AG04450 (cell line): ENCODE results near the gene ANXA10. TPM values are rescaled to one million over a fixed set of nuclear protein-coding genes. Genes with fewer than 3 reads are reported as not detected.

ENCODE experiments used
- CTCF ChIA-PET: fragments of 300-600, 350-600 bp; formaldehyde crosslinking; extraction: SDS; loops from one replicate; lab custom pipeline; 2022; ENCODE audit warnings: antibody characterized with exemption, inconsistent platforms; lab: Charles Lee
- POLR2A ChIA-PET: fragments of 350-600 bp; formaldehyde crosslinking; extraction: SDS; loops from one replicate; lab custom pipeline; 2021; ENCODE audit warnings: antibody characterized with exemption, inconsistent platforms; lab: Yijun Ruan, JAX
- DNase-seq: peaks from one replicate; pipeline ENCODE4 v3.0.0-alpha.2; 2011; ENCODE audit warnings: low read depth, low spot score
- H3K27ac ChIP-seq: one replicate; pipeline ENCODE4 v1.5.1; 2012; ENCODE audit warnings: low read depth, low read length, control low read depth
- H3K27me3 ChIP-seq: one replicate; pipeline ENCODE4 v1.6.0; 2012; ENCODE audit warnings: low read length; ENCODE audit not compliant: control insufficient read depth, insufficient read depth
- H3K4me3 ChIP-seq: 2 replicates; pipeline ENCODE4 v1.5.1; 2011; ENCODE audit warnings: mild to moderate bottlenecking, low read depth, low read length, control low read depth
- H3K9me3 ChIP-seq: 2 replicates; pipeline ENCODE4 v1.5.1; 2012; ENCODE audit warnings: low read length; ENCODE audit not compliant: control insufficient read depth, insufficient read depth
- CTCF ChIP-seq: IDR thresholded peaks from 2 replicates; pipeline ENCODE4 v1.5.1; 2011; ENCODE audit warnings: low read depth, low read length, control low read depth, inconsistent platforms
- polyA plus RNA-seq: library from polyadenylated mRNA; depleted of rRNA; stranded (reverse); fragments of >200 nt; gene quantifications from 2 replicates; pipeline ENCODE4 v1.2.3, GENCODE V29; 2011

Gene ANXA10
- polyA plus RNA-seq, 1 experiment = 0.60 TPM

- Histone ChIP-seq H3K27ac (no peak overlapping the region), H3K9me3 (peaks cover 2% of the 10 kb centered on the region; the same call in 1 of the 2 replicates), H3K4me3 (no peak overlapping the region), H3K27me3 (no peaks in the 10 kb centered on the region)
- DNase-seq = no peak
- ChIA-PET POLR2A (no interaction called here), CTCF (no interaction called here)
- no peak for TF ChIP-seq CTCF
These were observed 70.8 kb downstream of the ANXA10 start for GRCh38 chr4:168163106-168163505.

GRCh38 chr4:168164045-168164444, 71.7 kb downstream of the ANXA10 start:
- ChIA-PET POLR2A (no interaction called here), CTCF (no interaction called here)
- no peak for DNase-seq
- no peak for TF ChIP-seq CTCF
- no peaks in the 10 kb centered on the region for H3K27me3 ChIP-seq
- no peak overlapping the region for H3K27ac ChIP-seq
- H3K4me3 ChIP-seq = no peak overlapping the region
- no peaks in the 10 kb centered on the region for H3K9me3 ChIP-seq

GRCh38 chr4:168164915-168165548, 72.7 kb downstream of the ANXA10 start:
- DNase-seq = no peak
- H3K27me3 ChIP-seq = no peaks in the 10 kb centered on the region
- no peak for TF ChIP-seq CTCF
- no peaks in the 10 kb centered on the region for H3K9me3 ChIP-seq
- POLR2A ChIA-PET = no interaction called here
- no peak overlapping the region for H3K4me3 ChIP-seq
- H3K27ac ChIP-seq = no peak overlapping the region
- CTCF ChIA-PET = interaction anchor here (1.3 to 1.9 kb wide), 2 partner anchors 11 to 18 kb away, joined by 4 to 8 read pairs; no protein-coding TSS in a partner anchor

- DNase-seq = no peak
- Histone ChIP-seq H3K4me3 (no peak overlapping the region), H3K27me3 (no peaks in the 10 kb centered on the region), H3K9me3 (no peaks in the 10 kb centered on the region), H3K27ac (no peak overlapping the region)
- CTCF ChIA-PET = interaction anchor here (0.5 kb wide), 1 partner anchor 396 kb away, joined by 3 read pairs; no protein-coding TSS in a partner anchor
- TF ChIP-seq CTCF = no peak
- POLR2A ChIA-PET = no interaction called here
These were observed 75.5 kb downstream of the ANXA10 start for GRCh38 chr4:168167714-168168284.

GRCh38 chr4:168174308-168174707, 82.0 kb downstream of the ANXA10 start:
- no peak overlapping the region for H3K4me3 ChIP-seq
- no peaks in the 10 kb centered on the region for H3K27me3 ChIP-seq
- no peaks in the 10 kb centered on the region for H3K9me3 ChIP-seq
- TF ChIP-seq CTCF = no peak
- ChIA-PET CTCF (no interaction called here), POLR2A (no interaction called here)
- DNase-seq = no peak
- no peak overlapping the region for H3K27ac ChIP-seq
